Stimulated activated CD4-positive, alpha-beta T cell treated with anti-CD3 and anti-CD28 coated beads, Interleukin-15, amount 100 ng/mL, for 1 hour (primary cell): Measurements from ENCODE around the gene PKP3.

Experiments used
- DNase-seq, 2 donors: peaks; one replicate each; pipeline ENCODE4 v3.0.0-alpha.2; 2020; ENCODE audit warnings: low read depth in 1 of 2, low spot score in 1 of 2

Gene PKP3

GRCh38 chr11:444396-445144 lies 50.6 kb downstream of the PKP3 start:
- no peak for DNase-seq

- no peak for DNase-seq
Observed at GRCh38 chr11:445765-446588, 52.0 kb downstream of the PKP3 start.

GRCh38 chr11:446891-447290 lies 52.9 kb downstream of the PKP3 start:
- no peak for DNase-seq

- DNase-seq: peak; percentile 89 to 97
Observed at GRCh38 chr11:447923-448731, 54.1 kb downstream of the PKP3 start.

- DNase-seq: peak; percentile 82 to 90
Observed at GRCh38 chr11:449889-450808, 56.1 kb downstream of the PKP3 start, which contains the start of gene PTDSS2. PTDSS2 (plus strand) TSS chr11:450279; CDS start chr11:450456, 177 bp downstream.

- peak; percentile 62 to 67 for DNase-seq
Observed at GRCh38 chr11:450809-451451, 56.9 kb downstream of the PKP3 start.

- DNase-seq: no peak
Observed at GRCh38 chr11:451738-452137, 57.7 kb downstream of the PKP3 start.

- DNase-seq: no peak
Observed at GRCh38 chr11:452203-452744, 58.3 kb downstream of the PKP3 start.

- DNase-seq: no peak
Observed at GRCh38 chr11:452916-453527, 59.0 kb downstream of the PKP3 start.

GRCh38 chr11:453564-453963 lies 59.6 kb downstream of the PKP3 start:
- no peak for DNase-seq

GRCh38 chr11:454043-454442 lies 60.0 kb downstream of the PKP3 start:
- no peak for DNase-seq
